Measurements from ENCODE around the gene PDPR.
"Not testable (repeated sequence)": the region's sequence is repeated elsewhere in the genome, so short reads cannot be mapped to it uniquely, and the experiment has no call there.

Gene PDPR

DNA sequence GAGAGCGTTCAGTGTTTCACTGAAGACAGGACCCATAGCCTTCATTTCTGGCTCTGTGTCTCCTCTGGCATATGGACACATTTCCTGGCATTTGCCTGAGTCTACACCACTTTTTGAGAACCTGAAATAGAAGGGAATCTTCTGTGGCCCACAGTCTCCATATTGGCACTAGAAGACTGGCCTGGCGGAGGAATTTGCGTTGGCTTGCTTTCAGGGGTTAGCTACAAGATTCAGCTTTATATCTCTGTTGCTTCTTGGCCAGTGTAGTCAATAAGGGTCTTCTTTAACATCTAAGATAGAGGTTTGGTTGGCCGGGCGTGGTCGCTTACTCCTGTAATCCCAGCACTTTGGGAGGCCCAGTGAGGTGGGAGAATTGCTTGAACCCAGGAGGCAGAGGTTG, 46.7 kb downstream of the PDPR start:
- TF ChIP-seq FOXP2 (optimal IDR thresholded peaks at IDR 0.05; ENCODE audit: borderline replicate concordance, extremely low read depth, extremely low read length, insufficient read depth) = no peak
- no peak for TF ChIP-seq TAF1 (IDR thresholded peaks at IDR 0.05; ENCODE audit: borderline replicate concordance, insufficient read depth, low read length)
- TF ChIP-seq, protein P1, sequence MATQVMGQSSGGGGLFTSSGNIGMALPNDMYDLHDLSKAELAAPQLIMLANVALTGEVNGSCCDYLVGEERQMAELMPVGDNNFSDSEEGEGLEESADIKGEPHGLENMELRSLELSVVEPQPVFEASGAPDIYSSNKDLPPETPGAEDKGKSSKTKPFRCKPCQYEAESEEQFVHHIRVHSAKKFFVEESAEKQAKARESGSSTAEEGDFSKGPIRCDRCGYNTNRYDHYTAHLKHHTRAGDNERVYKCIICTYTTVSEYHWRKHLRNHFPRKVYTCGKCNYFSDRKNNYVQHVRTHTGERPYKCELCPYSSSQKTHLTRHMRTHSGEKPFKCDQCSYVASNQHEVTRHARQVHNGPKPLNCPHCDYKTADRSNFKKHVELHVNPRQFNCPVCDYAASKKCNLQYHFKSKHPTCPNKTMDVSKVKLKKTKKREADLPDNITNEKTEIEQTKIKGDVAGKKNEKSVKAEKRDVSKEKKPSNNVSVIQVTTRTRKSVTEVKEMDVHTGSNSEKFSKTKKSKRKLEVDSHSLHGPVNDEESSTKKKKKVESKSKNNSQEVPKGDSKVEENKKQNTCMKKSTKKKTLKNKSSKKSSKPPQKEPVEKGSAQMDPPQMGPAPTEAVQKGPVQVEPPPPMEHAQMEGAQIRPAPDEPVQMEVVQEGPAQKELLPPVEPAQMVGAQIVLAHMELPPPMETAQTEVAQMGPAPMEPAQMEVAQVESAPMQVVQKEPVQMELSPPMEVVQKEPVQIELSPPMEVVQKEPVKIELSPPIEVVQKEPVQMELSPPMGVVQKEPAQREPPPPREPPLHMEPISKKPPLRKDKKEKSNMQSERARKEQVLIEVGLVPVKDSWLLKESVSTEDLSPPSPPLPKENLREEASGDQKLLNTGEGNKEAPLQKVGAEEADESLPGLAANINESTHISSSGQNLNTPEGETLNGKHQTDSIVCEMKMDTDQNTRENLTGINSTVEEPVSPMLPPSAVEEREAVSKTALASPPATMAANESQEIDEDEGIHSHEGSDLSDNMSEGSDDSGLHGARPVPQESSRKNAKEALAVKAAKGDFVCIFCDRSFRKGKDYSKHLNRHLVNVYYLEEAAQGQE (IDR thresholded peaks at IDR 0.05; ENCODE audit: insufficient read depth in 1 of 2, low read depth in 2 of 2, low read length in 2 of 2) = no peak
- TF ChIP-seq POLR2AphosphoS5 (IDR thresholded peaks at IDR 0.05; ENCODE audit: low read depth, low read length) = no peak
- no peak for TF ChIP-seq SIN3A (IDR thresholded peaks at IDR 0.05; ENCODE audit: borderline replicate concordance, insufficient read depth, low read length)

DNA sequence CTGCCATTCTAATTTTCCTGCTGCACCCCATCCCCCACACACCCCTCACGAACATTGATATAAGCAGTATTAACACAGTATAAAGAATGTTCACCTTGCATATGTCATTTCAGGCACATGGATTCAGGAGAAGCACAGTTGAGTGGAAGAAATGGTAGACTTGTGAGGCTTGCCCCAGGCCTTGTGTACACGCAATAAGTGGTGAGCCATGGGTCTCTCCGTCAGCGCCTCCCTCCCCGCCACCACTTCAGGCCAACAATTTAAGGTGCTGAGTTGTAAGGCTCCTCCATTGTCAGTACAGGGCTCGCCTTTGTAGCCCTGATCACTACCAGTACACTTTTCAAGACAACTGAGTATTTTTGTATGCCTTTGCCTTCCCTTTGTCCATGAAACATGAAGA, 47.2 kb downstream of the PDPR start:
- TF ChIP-seq TAF1 (IDR thresholded peaks at IDR 0.05; ENCODE audit: borderline replicate concordance, insufficient read depth, low read length) = no peak
- no peak for TF ChIP-seq FOXP2 (optimal IDR thresholded peaks at IDR 0.05; ENCODE audit: borderline replicate concordance, extremely low read depth, extremely low read length, insufficient read depth)
- no peak for TF ChIP-seq POLR2AphosphoS5 (IDR thresholded peaks at IDR 0.05; ENCODE audit: low read depth, low read length)
- TF ChIP-seq, protein P1 (IDR thresholded peaks at IDR 0.05; ENCODE audit: insufficient read depth in 1 of 2, low read depth in 2 of 2, low read length in 2 of 2) = no peak
- TF ChIP-seq SIN3A (IDR thresholded peaks at IDR 0.05; ENCODE audit: borderline replicate concordance, insufficient read depth, low read length) = no peak

DNA sequence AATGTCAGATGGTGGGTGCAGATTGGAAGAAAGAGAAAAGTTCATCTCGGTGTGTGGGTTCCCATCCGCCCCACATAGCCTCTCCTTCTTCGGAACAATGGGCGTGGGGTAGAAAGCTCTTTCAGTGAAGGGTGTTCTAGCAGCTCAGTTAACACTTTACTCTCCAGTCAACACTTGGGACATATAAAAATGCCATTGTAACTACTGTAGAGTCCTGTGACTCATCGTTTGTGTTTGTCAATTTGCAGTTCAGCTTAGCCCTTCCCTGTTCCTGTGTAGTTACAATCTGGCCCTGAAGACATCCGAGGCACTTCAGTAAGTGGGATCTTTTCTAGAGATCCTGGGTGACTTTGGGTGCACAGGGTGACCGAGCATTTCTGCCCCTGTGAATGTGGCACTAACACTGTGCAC, 47.9 kb downstream of the PDPR start:
- TF ChIP-seq, protein P1 (IDR thresholded peaks at IDR 0.05; ENCODE audit: insufficient read depth in 1 of 2, low read depth in 2 of 2, low read length in 2 of 2) = no peak
- TF ChIP-seq TAF1 (IDR thresholded peaks at IDR 0.05; ENCODE audit: borderline replicate concordance, insufficient read depth, low read length) (no peak), SIN3A (IDR thresholded peaks at IDR 0.05; ENCODE audit: borderline replicate concordance, insufficient read depth, low read length) (no peak), FOXP2 (optimal IDR thresholded peaks at IDR 0.05; ENCODE audit: borderline replicate concordance, extremely low read depth, extremely low read length, insufficient read depth) (no peak), POLR2AphosphoS5 (IDR thresholded peaks at IDR 0.05; ENCODE audit: low read depth, low read length) (no peak)

DNA sequence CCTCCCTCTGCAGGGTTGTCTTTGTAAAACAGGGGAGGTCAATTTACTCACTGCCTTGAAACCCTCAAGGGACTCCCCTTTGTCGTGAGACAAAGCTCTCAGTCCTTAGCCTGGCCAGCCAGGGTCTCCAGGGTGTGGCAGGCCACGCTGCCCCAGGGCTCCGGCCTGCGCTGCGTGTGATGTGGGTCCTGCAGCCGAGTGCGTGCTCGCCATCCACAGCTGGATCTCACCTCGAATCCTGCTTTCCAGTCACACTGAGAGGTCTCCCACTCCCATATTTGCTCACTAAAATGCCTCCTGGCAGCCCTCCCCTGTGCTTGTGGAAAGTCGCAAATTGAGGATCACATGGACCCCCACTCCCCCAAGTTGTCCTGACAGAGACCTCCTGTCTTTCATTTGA, 49.5 kb downstream of the PDPR start:
- TF ChIP-seq, protein P1 (IDR thresholded peaks at IDR 0.05; ENCODE audit: insufficient read depth in 1 of 2, low read depth in 2 of 2, low read length in 2 of 2) = no peak
- no peak for TF ChIP-seq POLR2AphosphoS5 (IDR thresholded peaks at IDR 0.05; ENCODE audit: low read depth, low read length)

DNA sequence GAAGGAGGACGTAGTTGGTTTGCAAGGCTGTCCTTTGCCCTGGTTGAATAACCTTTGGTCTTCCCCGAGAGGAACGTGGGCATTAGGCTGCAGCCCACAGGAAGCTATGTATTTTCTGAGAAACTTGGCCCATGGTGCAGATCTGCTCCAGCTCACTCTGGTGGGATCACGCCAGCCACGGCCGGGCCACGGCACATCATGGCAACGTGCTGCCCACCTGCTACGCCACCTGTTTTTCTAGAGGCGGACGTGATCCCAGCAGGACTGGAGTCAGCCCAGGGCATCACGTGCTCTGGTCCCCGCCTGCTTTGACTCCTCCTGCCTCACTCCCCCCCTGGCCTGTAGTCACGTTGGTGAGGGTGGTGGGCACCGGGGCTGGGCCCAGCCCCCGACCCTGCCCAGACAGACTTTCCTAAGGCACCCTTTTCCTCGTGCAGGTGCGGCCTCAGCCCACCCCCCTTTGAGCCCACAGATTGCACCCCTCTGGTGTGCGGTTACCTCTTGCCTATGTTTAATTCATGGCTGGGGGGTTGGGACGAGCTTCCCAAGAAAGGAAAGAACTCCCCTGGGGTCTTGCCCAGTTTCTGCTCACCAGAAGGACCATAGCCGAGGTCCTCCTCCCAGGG, 59.2 kb downstream of the PDPR start, which contains the start of gene CLEC18C:
Gene CLEC18C, plus strand, starts transcription at position 576 of the 626 bp plus-strand sequence. CDS start 492 bp downstream, outside the sequence.
- TF ChIP-seq, protein P1 (IDR thresholded peaks at IDR 0.05; ENCODE audit: insufficient read depth in 1 of 2, low read depth in 2 of 2, low read length in 2 of 2) = not testable (repeated sequence)
- TF ChIP-seq SIN3A (IDR thresholded peaks at IDR 0.05; ENCODE audit: borderline replicate concordance, insufficient read depth, low read length); POLR2AphosphoS5 (IDR thresholded peaks at IDR 0.05; ENCODE audit: low read depth, low read length): not testable (repeated sequence)
